OCI-LY7 (cell line): ENCODE data around the gene FOXP1. TPM values are rescaled to one million over a fixed set of nuclear protein-coding genes. Genes with fewer than 3 reads are reported as not detected.

ENCODE experiments used
- BruUV-seq: library from RNA; stranded (reverse); fragments of 400-500 nt; replicated peaks from 2 replicates; lab custom pipeline; 2021; lab: Mats Ljungman, UMichigan
- CTCF ChIA-PET: fragments of 300-600 bp; sonication (Branson Sonifier 250); formaldehyde crosslinking; loops from one replicate; lab custom pipeline; 2022; ENCODE audit warnings: antibody characterized with exemption; ENCODE audit not compliant: unreplicated experiment; lab: Charles Lee
- POLR2A ChIA-PET: fragments of 300-600 bp; sonication (Branson Sonifier 250); formaldehyde crosslinking; loops from one replicate; lab custom pipeline; 2022; ENCODE audit warnings: antibody characterized with exemption; lab: Charles Lee
- DNase-seq: peaks from one replicate; pipeline ENCODE4 v3.0.0-alpha.2; 2015; ENCODE audit warnings: low spot score
- H2AFZ ChIP-seq: fragments of 200-600 bp; sonication (generic), shearing (Covaris generic); 2 replicates; pipeline ENCODE4 v1.6.1; 2014; ENCODE audit warnings: mild to moderate bottlenecking, antibody characterized with exemption, low read length, moderate library complexity
- H3K27ac ChIP-seq: fragments of 200-600 bp; sonication (generic); 2 replicates; pipeline ENCODE4 v1.5.1; 2014; ENCODE audit warnings: mixed run types, low read depth, mild to moderate bottlenecking, moderate library complexity, low read length, inconsistent platforms; ENCODE audit not compliant: poor library complexity, severe bottlenecking
- H3K36me3 ChIP-seq: fragments of 200-600 bp; sonication (generic); 2 replicates; pipeline ENCODE4 v1.6.1; 2014; ENCODE audit warnings: mild to moderate bottlenecking, antibody characterized with exemption, low read length, moderate library complexity, mixed read lengths; ENCODE audit not compliant: insufficient read depth
- H3K4me1 ChIP-seq: fragments of 200-600 bp; sonication (generic); 2 replicates; pipeline ENCODE4 v1.5.1; 2014; ENCODE audit warnings: mild to moderate bottlenecking, low read length; ENCODE audit not compliant: insufficient read depth, poor library complexity, severe bottlenecking
- H3K4me2 ChIP-seq: fragments of 200-600 bp; sonication (generic); 2 replicates; pipeline ENCODE4 v1.6.1; 2014; ENCODE audit warnings: mild to moderate bottlenecking, low read length
- H3K4me3 ChIP-seq: fragments of 200-600 bp; sonication (generic); 2 replicates; pipeline ENCODE4 v1.5.1; 2014; ENCODE audit warnings: mild to moderate bottlenecking, low read depth, low read length; ENCODE audit not compliant: poor library complexity, severe bottlenecking
- H3K79me2 ChIP-seq: fragments of 200-600 bp; sonication (generic); 2 replicates; pipeline ENCODE4 v1.6.1; 2016; ENCODE audit warnings: low read depth, mild to moderate bottlenecking, low read length, moderate library complexity, mixed read lengths; ENCODE audit not compliant: insufficient read depth
- H3K9me2 ChIP-seq: fragments of 200-600 bp; sonication (generic); 2 replicates; pipeline ENCODE4 v1.6.1; 2016; ENCODE audit warnings: mild to moderate bottlenecking, low read length, mixed read lengths; ENCODE audit not compliant: insufficient read depth
- H3K9me3 ChIP-seq: fragments of 200-600 bp; sonication (generic); 2 replicates; pipeline ENCODE4 v1.6.1; 2014; ENCODE audit warnings: mild to moderate bottlenecking, mixed run types, low read length, mixed read lengths
- H4K20me1 ChIP-seq: fragments of 200-600 bp; sonication (generic); 2 replicates; pipeline ENCODE4 v1.6.1; 2014; ENCODE audit warnings: mild to moderate bottlenecking, antibody characterized with exemption, low read length, moderate library complexity, mixed read lengths; ENCODE audit not compliant: insufficient read depth
- CTCF ChIP-seq: fragments of 200-600 bp; sonication (generic); conservative IDR thresholded peaks from 2 replicates; pipeline ENCODE4 v1.5.1; 2014; ENCODE audit warnings: mild to moderate bottlenecking, antibody characterized with exemption, low read length, moderate library complexity, mixed read lengths
- EZH2phosphoT487 ChIP-seq: fragments of 200-600 bp; sonication (generic); IDR thresholded peaks from 2 replicates; pipeline ENCODE4 v1.6.1; 2018; ENCODE audit warnings: low read depth, borderline replicate concordance, mild to moderate bottlenecking, mixed run types, antibody characterized with exemption, low read length, moderate library complexity, mixed read lengths
- intact Hi-C: fragments of 100-400 bp; cut with micrococcal nuclease; formaldehyde crosslinking; loops from one replicate; pipeline ENCODE4 v1.10.0; 2022; ENCODE audit not compliant: unreplicated experiment
- total RNA-seq, 2 experiments: library from RNA; depleted of rRNA in 1 of 2; stranded (reverse); fragments of >200 nt in 1 of 2; shearing (Covaris generic) in 1 of 2; gene quantifications; 2 replicates each; pipeline ENCODE4 v1.2.3, GENCODE V29; 2014 to 2022

FOXP1 gene
- total RNA-seq, 2 experiments from 2014 or later = 87.3 to 151 TPM

DNA sequence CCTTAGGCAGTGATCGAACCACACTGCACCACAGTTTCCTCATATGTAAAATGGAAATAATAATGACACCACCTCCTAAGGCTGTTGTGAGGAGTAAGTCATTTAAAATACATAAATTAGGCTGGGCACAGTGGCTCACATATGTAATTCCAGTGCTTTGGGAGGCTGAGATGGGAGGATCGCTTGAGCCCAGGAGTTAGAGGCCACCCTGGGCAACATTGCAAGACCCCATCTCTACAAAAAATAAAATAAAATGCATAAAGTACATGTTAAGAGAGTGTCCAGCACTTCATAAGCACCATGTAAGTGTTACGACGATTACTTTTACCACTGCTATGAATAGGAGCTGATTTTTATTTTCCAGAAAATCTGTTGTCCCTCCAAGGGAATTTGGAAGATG, 440.0 kb downstream of the FOXP1 start:
- Histone ChIP-seq H3K4me3 (no peak overlapping the region), H3K9me3 (no peaks in the 10 kb centered on the region), H3K4me2 (no peak overlapping the region), H3K79me2 (no peaks in the 10 kb centered on the region), H3K36me3 (no peaks in the 10 kb centered on the region; the same call in 1 of the 2 replicates), H3K4me1 (peaks cover 11% of the 10 kb centered on the region), H4K20me1 (no peaks in the 10 kb centered on the region), H3K9me2 (no peaks in the 10 kb centered on the region), H2AFZ (no peak overlapping the region), H3K27ac (no peak overlapping the region)
- CTCF ChIA-PET = no interaction called here
- POLR2A ChIA-PET = interaction anchor here (0.6 to 0.9 kb wide), 3 partner anchors 9 to 368 kb away, joined by 3 to 4 read pairs (median 3); no protein-coding TSS in a partner anchor
- intact Hi-C loops = no loop called here
- no TSS peak for BruUV-seq
- no peak for DNase-seq
- no peak for TF ChIP-seq EZH2phosphoT487
- TF ChIP-seq CTCF = no peak

DNA sequence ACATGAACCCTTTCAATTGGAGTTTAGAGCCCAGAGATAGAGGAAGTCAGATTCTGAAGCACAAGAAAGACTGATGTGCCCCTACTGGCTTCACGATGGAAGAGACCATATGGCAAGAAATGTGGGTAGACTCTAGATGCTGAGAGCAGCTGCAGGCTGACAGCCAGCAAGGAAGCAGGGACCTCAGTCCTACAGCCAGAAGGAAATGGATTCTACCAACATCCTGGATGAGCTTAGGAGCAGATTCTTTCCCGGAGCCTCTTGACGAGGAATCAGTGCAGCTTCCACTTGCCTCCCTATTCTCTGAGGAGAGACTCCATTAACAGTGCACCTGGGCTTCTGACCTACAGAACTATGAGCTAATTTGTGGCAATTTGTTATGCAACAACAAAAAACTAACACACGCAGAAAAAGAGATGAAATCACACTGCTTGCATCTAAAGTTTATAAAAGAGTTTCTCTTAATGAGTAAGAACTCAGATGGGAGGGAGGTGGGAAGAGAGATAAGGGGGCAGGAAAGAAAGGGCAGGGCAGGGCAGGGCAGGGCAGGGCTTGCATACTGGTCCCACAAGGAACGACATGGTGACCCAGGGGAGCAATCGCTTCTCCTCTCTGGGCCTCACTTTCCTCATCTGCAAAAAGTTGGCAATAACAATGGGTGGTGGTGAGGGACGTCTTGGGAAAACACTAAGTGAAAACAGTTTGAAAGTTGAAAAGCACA, 440.9 kb downstream of the FOXP1 start:
- intact Hi-C loops = no loop called here
- H2AFZ ChIP-seq = no peak overlapping the region
- H3K4me2 ChIP-seq = no peak overlapping the region
- H3K4me1 ChIP-seq = peaks cover 11% of the 10 kb centered on the region
- ChIA-PET CTCF (no interaction called here), POLR2A (interaction anchor here (0.9 to 1.1 kb wide), 2 partner anchors 8 to 217 kb away, joined by 3 to 4 read pairs; no protein-coding TSS in a partner anchor)
- no peak overlapping the region for H3K4me3 ChIP-seq
- TF ChIP-seq CTCF = no peak
- no peak for TF ChIP-seq EZH2phosphoT487
- no TSS peak for BruUV-seq
- no peaks in the 10 kb centered on the region for H3K79me2 ChIP-seq
- no peaks in the 10 kb centered on the region for H3K9me2 ChIP-seq
- H3K36me3 ChIP-seq = no peaks in the 10 kb centered on the region; the same call in 1 of the 2 replicates
- H4K20me1 ChIP-seq = no peaks in the 10 kb centered on the region
- no peak overlapping the region for H3K27ac ChIP-seq
- peak; percentile 71 for DNase-seq
- H3K9me3 ChIP-seq = no peaks in the 10 kb centered on the region

DNA sequence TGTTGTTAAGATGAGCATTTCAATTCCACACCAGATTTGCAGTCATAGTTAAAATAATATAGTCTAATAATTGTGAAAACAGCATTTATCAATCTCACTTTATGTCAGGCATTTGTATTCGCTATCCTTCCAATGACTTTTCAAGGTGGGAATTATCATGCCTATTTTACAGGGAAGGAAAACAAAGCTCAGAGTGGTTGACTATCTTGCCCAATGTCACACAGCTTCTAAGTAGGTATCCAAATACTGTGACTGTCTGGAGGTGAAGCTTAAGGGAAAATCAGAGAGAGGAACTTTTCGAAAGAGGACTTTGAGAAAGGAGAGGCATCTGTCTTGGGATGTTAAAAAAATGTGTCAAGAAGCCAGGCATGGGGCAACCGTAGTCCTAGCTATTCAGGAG, 443.1 kb downstream of the FOXP1 start:
- DNase-seq = no peak
- no TSS peak for BruUV-seq
- no peaks in the 10 kb centered on the region for H3K9me2 ChIP-seq

More for the DNA sequence above, 443.1 kb downstream of the FOXP1 start:
- no peak overlapping the region for H2AFZ ChIP-seq
- H3K79me2 ChIP-seq = no peaks in the 10 kb centered on the region
- intact Hi-C loops = no loop called here
- H3K27ac ChIP-seq = no peak overlapping the region
- no peak overlapping the region for H3K4me2 ChIP-seq
- H3K4me1 ChIP-seq = peaks cover 15% of the 10 kb centered on the region
- no peak overlapping the region for H3K4me3 ChIP-seq
- H4K20me1 ChIP-seq = no peaks in the 10 kb centered on the region
- TF ChIP-seq CTCF = no peak
- no peak for TF ChIP-seq EZH2phosphoT487
- ChIA-PET POLR2A (interaction anchor here (0.6 to 0.7 kb wide), 2 partner anchors 63 to 115 kb away, joined by 3 read pairs; no protein-coding TSS in a partner anchor), CTCF (interaction anchor here (0.8 kb wide), 1 partner anchor 9 kb away, joined by 3 read pairs; no protein-coding TSS in a partner anchor)
- H3K9me3 ChIP-seq = no peaks in the 10 kb centered on the region
- no peaks in the 10 kb centered on the region; the same call in 1 of the 2 replicates for H3K36me3 ChIP-seq
